ENCODE data around the gene KRTAP5-7.

DNA sequence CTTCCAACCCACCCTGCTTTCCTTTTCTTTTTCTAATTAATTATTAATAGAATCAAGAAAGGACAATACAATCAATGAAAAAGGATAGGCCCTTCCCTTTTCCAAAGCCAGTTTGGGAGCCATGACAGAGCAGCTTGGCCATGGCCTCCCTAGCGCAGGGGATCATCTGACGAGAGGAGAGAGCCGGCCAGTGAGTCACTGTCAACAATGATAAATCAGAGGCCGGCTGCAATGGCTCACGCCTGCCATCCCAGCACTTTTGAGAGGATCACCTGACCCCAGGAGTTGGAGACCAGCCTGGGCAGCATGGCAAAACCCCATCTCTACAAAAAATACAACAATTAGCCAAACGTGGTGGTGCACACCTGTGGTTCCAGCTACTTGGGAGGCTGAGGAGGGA, 27.5 kb upstream of the KRTAP5-7 start:
- TF ChIP-seq, protein P1, sequence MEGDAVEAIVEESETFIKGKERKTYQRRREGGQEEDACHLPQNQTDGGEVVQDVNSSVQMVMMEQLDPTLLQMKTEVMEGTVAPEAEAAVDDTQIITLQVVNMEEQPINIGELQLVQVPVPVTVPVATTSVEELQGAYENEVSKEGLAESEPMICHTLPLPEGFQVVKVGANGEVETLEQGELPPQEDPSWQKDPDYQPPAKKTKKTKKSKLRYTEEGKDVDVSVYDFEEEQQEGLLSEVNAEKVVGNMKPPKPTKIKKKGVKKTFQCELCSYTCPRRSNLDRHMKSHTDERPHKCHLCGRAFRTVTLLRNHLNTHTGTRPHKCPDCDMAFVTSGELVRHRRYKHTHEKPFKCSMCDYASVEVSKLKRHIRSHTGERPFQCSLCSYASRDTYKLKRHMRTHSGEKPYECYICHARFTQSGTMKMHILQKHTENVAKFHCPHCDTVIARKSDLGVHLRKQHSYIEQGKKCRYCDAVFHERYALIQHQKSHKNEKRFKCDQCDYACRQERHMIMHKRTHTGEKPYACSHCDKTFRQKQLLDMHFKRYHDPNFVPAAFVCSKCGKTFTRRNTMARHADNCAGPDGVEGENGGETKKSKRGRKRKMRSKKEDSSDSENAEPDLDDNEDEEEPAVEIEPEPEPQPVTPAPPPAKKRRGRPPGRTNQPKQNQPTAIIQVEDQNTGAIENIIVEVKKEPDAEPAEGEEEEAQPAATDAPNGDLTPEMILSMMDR (IDR thresholded peaks at IDR 0.05): no peak
- TF ChIP-seq EZH2phosphoT487 (IDR thresholded peaks at IDR 0.05): no peak
